Tibial nerve (tissue), 4 donors: Measurements from ENCODE around the gene STX8. TPM values are rescaled to one million over a fixed set of nuclear protein-coding genes. Genes with fewer than 3 reads are reported as not detected.
"Not testable (repeated sequence)": the region's sequence is repeated elsewhere in the genome, so short reads cannot be mapped to it uniquely, and the experiment has no call there.

Experiments used
- DNase-seq, 2 donors: peaks; one replicate each; pipeline ENCODE4 v3.0.0-alpha.2; 2019; ENCODE audit warnings: low spot score in 2 of 2
- H3K27ac ChIP-seq, 4 donors: fragments of 200-600 bp; sonication (generic) in 3 of 4; one replicate each; pipeline ENCODE4 v1.5.1; 2017 to 2019; ENCODE audit warnings: mild to moderate bottlenecking in 1 of 4
- H3K27me3 ChIP-seq, 2 donors: fragments of 200-600 bp; sonication (generic) in 1 of 2; one replicate each; pipeline versions ENCODE4 v1.5.1 to v1.6.0; 2017 to 2019
- H3K36me3 ChIP-seq, 3 donors: fragments of 200-600 bp; sonication (generic); one replicate each; pipeline ENCODE4 v1.5.1; 2018 to 2019
- H3K4me1 ChIP-seq, 4 donors: fragments of 200-600 bp; sonication (generic) in 3 of 4; one replicate each; pipeline ENCODE4 v1.5.1; 2017 to 2019
- H3K4me3 ChIP-seq, 4 donors: fragments of 200-600 bp; sonication (generic) in 3 of 4; one replicate each; pipeline ENCODE4 v1.5.1; 2017 to 2019; ENCODE audit warnings: mild to moderate bottlenecking in 1 of 4, moderate library complexity in 1 of 4
- H3K9me3 ChIP-seq, 4 donors: fragments of 200-600 bp; sonication (generic) in 3 of 4; one replicate each; pipeline ENCODE4 v1.5.1; 2017 to 2019
- EP300 ChIP-seq, 2 donors: sonication (generic); formaldehyde crosslinking; IDR thresholded peaks; one replicate each; pipeline ENCODE4 v1.6.1; 2017; ENCODE audit warnings: antibody characterized with exemption in 2 of 2, mild to moderate bottlenecking in 1 of 2
- POLR2A ChIP-seq, 2 donors: fragments of 450-650 bp; IDR thresholded peaks; one replicate each; pipeline ENCODE4 v1.6.1; 2017; ENCODE audit warnings: antibody characterized with exemption in 2 of 2, mild to moderate bottlenecking in 2 of 2, moderate library complexity in 2 of 2
- WGBS, 2 donors: methylation state at CpG; one replicate each; pipeline ENCODE4 v1.1.5; 2018; 5-methylcytosine and 5-hydroxymethylcytosine counted together
- total RNA-seq, 4 donors: library from RNA; depleted of rRNA; stranded (reverse); fragments of >200 nt; gene quantifications; one replicate each; pipeline ENCODE4 v1.1.0, GENCODE V29; 2016
- TF ChIP-seq, protein P1 (sequence below), 5 experiments: fragments of 200-600 bp in 3 of 5; fragments of 450-650 bp in 2 of 5; sonication (generic) in 3 of 5; IDR thresholded peaks; one replicate each; pipeline ENCODE4 v1.5.1; 2016 to 2019; ENCODE audit warnings: antibody characterized with exemption in 5 of 5, mild to moderate bottlenecking in 3 of 5, moderate library complexity in 2 of 5

The STX8 gene
- total RNA-seq, 4 donors from 2014 or later, result 57.7 to 97.2 (median 69.1) TPM

DNA sequence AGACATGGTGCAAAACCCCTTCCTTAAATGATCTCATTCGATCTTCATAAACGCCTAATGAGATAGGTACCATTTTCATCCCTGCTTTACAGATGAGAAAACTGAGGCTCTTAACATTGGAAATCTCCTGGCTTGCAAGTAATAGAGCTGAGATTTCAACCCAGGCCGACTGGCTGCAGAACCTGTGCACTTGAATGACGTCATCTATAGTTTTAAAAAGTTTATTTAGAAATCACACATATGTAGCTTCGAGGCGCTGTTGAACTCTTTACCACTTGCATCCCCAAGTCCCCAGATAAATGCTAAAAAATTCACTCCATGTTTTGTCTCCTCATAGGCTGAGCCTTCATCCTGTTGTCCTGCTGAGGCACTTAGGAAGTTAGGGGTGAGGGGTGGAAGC, 30.8 kb upstream of the STX8 start:
- Histone ChIP-seq H3K9me3 (no peaks in the 10 kb centered on the region), H3K36me3 (no peaks in the 10 kb centered on the region), H3K27ac (no peak overlapping the region), H3K4me3 (no peak overlapping the region), H3K27me3 (no peaks in the 10 kb centered on the region), H3K4me1 (no peaks in the 10 kb centered on the region)
- no peak for DNase-seq
- whole genome bisulfite sequencing, 2 donors, result 80 to 89% methylated on average over 6 of the region's 6 CpGs
- TF ChIP-seq POLR2A (IDR thresholded peaks at IDR 0.05), result no peak
- TF ChIP-seq EP300 (IDR thresholded peaks at IDR 0.05), result no peak
- TF ChIP-seq, protein P1, sequence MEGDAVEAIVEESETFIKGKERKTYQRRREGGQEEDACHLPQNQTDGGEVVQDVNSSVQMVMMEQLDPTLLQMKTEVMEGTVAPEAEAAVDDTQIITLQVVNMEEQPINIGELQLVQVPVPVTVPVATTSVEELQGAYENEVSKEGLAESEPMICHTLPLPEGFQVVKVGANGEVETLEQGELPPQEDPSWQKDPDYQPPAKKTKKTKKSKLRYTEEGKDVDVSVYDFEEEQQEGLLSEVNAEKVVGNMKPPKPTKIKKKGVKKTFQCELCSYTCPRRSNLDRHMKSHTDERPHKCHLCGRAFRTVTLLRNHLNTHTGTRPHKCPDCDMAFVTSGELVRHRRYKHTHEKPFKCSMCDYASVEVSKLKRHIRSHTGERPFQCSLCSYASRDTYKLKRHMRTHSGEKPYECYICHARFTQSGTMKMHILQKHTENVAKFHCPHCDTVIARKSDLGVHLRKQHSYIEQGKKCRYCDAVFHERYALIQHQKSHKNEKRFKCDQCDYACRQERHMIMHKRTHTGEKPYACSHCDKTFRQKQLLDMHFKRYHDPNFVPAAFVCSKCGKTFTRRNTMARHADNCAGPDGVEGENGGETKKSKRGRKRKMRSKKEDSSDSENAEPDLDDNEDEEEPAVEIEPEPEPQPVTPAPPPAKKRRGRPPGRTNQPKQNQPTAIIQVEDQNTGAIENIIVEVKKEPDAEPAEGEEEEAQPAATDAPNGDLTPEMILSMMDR (IDR thresholded peaks at IDR 0.05), result no peak

DNA sequence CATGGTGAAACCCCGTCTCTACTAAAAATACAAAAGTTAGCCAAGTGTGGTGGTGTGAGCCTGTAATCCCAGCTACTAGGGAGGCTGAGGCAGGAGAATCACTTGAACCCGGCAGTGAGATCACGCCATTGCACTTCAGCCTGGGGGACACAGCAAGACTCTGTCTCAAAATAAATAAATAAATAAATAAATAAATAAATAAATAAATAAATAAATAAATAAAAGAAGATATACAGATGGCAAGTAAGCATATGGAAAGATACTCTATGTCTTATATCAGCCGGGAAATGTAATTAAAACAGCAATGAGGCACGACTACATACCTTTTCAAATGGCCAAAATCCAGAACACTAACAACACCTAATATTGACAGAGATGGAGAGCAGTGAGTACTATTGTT, 29.0 kb upstream of the STX8 start:
- not testable (repeated sequence) for H3K27ac ChIP-seq, H3K27me3 ChIP-seq, H3K4me3 ChIP-seq, H3K36me3 ChIP-seq, H3K9me3 ChIP-seq, DNase-seq, H3K4me1 ChIP-seq
- WGBS, 2 donors, result 85 to 95% methylated on average over 5 of the region's 5 CpGs

DNA sequence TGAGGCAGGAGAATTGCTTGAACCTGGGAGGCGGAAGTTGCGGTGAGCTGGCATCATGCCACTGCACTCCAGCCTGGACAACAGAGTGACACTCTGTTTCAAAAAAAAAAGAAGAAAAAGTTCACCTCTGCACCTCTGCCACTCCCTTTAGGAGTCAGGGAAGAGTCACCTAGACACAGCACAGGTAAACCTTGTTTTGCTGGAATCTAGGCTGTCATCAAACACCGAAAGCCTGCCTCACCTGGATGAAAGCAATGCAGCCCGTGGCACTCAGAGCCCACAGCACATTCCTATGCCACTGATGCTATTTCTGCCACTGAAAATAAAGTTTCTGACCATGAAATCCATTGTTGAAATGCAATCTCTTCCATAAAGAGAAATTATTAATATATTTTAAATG, 23.0 kb upstream of the STX8 start:
- H3K27me3 ChIP-seq, result no peaks in the 10 kb centered on the region
- no peaks in the 10 kb centered on the region for H3K9me3 ChIP-seq
- no peaks in the 10 kb centered on the region for H3K36me3 ChIP-seq
- no peak overlapping the region for H3K4me3 ChIP-seq
- DNase-seq, result no peak
- no peak overlapping the region for H3K27ac ChIP-seq
- 79 to 91% methylated on average over 4 of the region's 4 CpGs for WGBS, 2 donors
- no peaks in the 10 kb centered on the region for H3K4me1 ChIP-seq
- TF ChIP-seq, protein P1 (IDR thresholded peaks at IDR 0.05), result no peak
- TF ChIP-seq EP300 (IDR thresholded peaks at IDR 0.05) (no peak), POLR2A (IDR thresholded peaks at IDR 0.05) (no peak)

DNA sequence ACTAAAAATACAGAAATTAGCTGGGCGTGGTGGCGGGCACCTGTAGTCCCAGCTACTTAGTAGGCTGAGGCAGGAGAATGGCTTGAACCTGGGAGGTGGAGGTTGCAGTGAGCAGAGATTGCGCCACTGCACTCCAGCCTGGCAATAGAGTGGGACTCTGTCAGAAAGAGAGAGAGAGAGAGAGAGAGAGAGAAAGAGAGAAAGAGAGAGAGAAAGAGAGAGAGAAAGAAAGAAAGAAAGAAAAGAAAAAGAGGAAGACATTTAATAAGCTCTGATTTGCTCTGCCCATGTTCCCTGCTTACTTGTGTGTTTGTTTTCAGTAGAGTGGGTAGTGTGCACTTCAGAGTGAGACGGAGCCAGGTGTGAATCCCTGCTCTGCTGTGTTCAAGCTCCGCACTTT, 22.0 kb upstream of the STX8 start:
- H3K4me3 ChIP-seq, H3K36me3 ChIP-seq, H3K9me3 ChIP-seq, H3K27ac ChIP-seq, H3K27me3 ChIP-seq, DNase-seq, H3K4me1 ChIP-seq: not testable (repeated sequence)
- 90 to 95% methylated on average over 5 of the region's 5 CpGs for WGBS, 2 donors

DNA sequence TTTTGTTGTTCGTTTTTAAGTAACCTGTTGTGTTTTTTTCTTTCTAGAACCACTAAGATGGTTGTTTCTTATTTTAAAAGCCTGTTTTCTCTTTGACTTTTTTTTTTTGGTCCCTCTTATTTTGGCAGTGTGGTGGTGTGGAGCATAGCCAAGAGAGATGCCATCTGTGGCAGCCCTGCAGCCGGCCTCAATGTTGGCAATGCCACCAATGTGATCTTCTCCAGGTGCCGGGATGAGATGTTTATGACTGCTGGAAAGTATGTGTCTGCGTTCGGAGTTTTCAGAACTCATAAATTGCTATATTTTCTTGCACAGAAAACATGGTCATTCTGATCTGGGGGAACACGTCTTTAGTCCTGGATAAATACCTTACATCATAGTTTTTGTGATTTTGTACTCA, 18.4 kb upstream of the STX8 start:
- Histone ChIP-seq H3K27me3 (no peaks in the 10 kb centered on the region), H3K4me1 (no peaks in the 10 kb centered on the region), H3K9me3 (no peaks in the 10 kb centered on the region), H3K27ac (no peak overlapping the region), H3K4me3 (no peak overlapping the region), H3K36me3 (no peaks in the 10 kb centered on the region)
- no peak for DNase-seq
- 76 to 78% methylated on average over 6 of the region's 6 CpGs for WGBS, 2 donors
- TF ChIP-seq POLR2A (IDR thresholded peaks at IDR 0.05) (no peak), EP300 (IDR thresholded peaks at IDR 0.05) (no peak)
- TF ChIP-seq, protein P1 (IDR thresholded peaks at IDR 0.05), result no peak

DNA sequence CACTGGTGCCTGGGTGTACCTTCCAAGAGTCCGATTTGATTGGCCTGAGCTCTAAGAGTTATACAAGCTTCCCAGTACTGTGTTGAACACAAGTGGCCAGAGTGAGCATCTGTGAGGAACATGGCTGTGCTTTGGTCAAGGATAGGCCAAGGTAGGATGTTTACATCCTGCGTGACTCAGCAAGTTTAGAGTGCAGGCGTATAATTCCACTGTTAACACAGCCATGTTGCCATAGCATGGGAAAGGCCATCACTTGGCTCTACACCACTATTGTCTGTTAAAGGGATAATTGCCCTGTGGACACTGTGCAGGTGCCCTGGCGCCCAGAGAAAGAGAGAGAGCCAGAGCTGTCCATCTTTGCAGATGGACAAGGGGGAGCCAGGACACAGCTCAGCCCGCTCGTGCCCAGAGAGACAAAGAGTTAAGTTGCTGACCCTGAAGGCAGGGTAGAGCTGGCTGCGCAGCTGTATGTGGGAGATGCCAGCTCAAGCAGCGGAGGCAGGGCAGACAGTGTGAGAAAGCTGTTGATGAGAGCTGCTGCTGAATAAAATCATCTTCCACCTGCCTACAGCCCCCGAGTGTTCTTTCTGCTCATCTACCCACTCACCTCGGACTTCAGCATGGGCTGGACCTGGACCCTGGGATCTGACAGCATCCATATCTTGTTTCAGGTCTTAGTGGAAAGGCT, 12.5 kb upstream of the STX8 start:
- 90 to 91% methylated on average over 9 to 10 of the region's 10 CpGs for WGBS, 2 donors
- no peaks in the 10 kb centered on the region for H3K9me3 ChIP-seq
- TF ChIP-seq, protein P1 (IDR thresholded peaks at IDR 0.05), result no peak
- TF ChIP-seq POLR2A (IDR thresholded peaks at IDR 0.05) (no peak), EP300 (IDR thresholded peaks at IDR 0.05) (no peak)
- no peaks in the 10 kb centered on the region for H3K36me3 ChIP-seq
- H3K4me1 ChIP-seq, result no peaks in the 10 kb centered on the region
- H3K27ac ChIP-seq, result no peak overlapping the region
- no peaks in the 10 kb centered on the region for H3K27me3 ChIP-seq
- no peak overlapping the region for H3K4me3 ChIP-seq
- no peak for DNase-seq
